AML-193 (cell line): ENCODE results near the gene BCL2L12.
"Not testable (repeated sequence)": the region's sequence is repeated elsewhere in the genome, so short reads cannot be mapped to it uniquely, and the experiment has no call there.

ENCODE experiments used
- DNase-seq, 2 experiments: peaks; one replicate each; lab custom pipeline; 2025; lab: John Stamatoyannopoulos, UW

Gene BCL2L12

GRCh38 chr19:49665351-49666119, at the start of gene BCL2L12, which contains the start of gene IRF3:
BCL2L12 (plus strand) TSS chr19:49665933; CDS start chr19:49666693, 760 bp downstream.
IRF3 (minus strand) TSS chr19:49665857; CDS start chr19:49664838, 1,019 bp downstream.
- DNase-seq, result peak; percentile 91 to 95

GRCh38 chr19:49616532-49616931, 49.2 kb upstream of the BCL2L12 start:
- DNase-seq, result no peak

GRCh38 chr19:49616945-49617344, 48.8 kb upstream of the BCL2L12 start:
- DNase-seq, result no peak

- DNase-seq, result not testable (repeated sequence)
Measured at GRCh38 chr19:49617860-49618259, 47.9 kb upstream of the BCL2L12 start.

GRCh38 chr19:49624967-49625910, 40.5 kb upstream of the BCL2L12 start:
- no peak for DNase-seq

- no peak for DNase-seq
Measured at GRCh38 chr19:49626226-49626625, 39.5 kb upstream of the BCL2L12 start.

- DNase-seq, result no peak
Measured at GRCh38 chr19:49629659-49630058, 36.1 kb upstream of the BCL2L12 start.

- DNase-seq, result no peak
Measured at GRCh38 chr19:49631014-49631588, 34.6 kb upstream of the BCL2L12 start.

GRCh38 chr19:49631610-49632192, 34.0 kb upstream of the BCL2L12 start:
- no peak for DNase-seq

GRCh38 chr19:49632576-49632975, 33.2 kb upstream of the BCL2L12 start:
- no peak for DNase-seq

- DNase-seq, result not testable (repeated sequence)
Measured at GRCh38 chr19:49633273-49633672, 32.5 kb upstream of the BCL2L12 start.

- no peak for DNase-seq
Measured at GRCh38 chr19:49635530-49636232, 30.1 kb upstream of the BCL2L12 start.

GRCh38 chr19:49636233-49636932, 29.4 kb upstream of the BCL2L12 start:
- no peak for DNase-seq

- no peak for DNase-seq
Measured at GRCh38 chr19:49637821-49638738, 27.7 kb upstream of the BCL2L12 start.

- no peak for DNase-seq
Measured at GRCh38 chr19:49639401-49640112, 26.2 kb upstream of the BCL2L12 start.

- peak; percentile 99 for DNase-seq
Measured at GRCh38 chr19:49640113-49640898, 25.4 kb upstream of the BCL2L12 start, which contains the start of gene RRAS. RRAS (minus strand) TSS chr19:49640143; CDS start chr19:49640098, 45 bp downstream.

GRCh38 chr19:49641688-49642491, 23.8 kb upstream of the BCL2L12 start, which contains the start of gene SCAF1:
SCAF1 (plus strand) TSS chr19:49642209; CDS start chr19:49645027, 2,818 bp downstream.
- DNase-seq, result peak; percentile 96 to 98
